Superior temporal gyrus (tissue), 1 donor: ENCODE measurements around the gene CLUH.

Experiments
- DNase-seq: peaks from one replicate; pipeline ENCODE4 v3.0.0-alpha.2; 2016; ENCODE audit errors: extremely low spot score

The CLUH gene, protein sequence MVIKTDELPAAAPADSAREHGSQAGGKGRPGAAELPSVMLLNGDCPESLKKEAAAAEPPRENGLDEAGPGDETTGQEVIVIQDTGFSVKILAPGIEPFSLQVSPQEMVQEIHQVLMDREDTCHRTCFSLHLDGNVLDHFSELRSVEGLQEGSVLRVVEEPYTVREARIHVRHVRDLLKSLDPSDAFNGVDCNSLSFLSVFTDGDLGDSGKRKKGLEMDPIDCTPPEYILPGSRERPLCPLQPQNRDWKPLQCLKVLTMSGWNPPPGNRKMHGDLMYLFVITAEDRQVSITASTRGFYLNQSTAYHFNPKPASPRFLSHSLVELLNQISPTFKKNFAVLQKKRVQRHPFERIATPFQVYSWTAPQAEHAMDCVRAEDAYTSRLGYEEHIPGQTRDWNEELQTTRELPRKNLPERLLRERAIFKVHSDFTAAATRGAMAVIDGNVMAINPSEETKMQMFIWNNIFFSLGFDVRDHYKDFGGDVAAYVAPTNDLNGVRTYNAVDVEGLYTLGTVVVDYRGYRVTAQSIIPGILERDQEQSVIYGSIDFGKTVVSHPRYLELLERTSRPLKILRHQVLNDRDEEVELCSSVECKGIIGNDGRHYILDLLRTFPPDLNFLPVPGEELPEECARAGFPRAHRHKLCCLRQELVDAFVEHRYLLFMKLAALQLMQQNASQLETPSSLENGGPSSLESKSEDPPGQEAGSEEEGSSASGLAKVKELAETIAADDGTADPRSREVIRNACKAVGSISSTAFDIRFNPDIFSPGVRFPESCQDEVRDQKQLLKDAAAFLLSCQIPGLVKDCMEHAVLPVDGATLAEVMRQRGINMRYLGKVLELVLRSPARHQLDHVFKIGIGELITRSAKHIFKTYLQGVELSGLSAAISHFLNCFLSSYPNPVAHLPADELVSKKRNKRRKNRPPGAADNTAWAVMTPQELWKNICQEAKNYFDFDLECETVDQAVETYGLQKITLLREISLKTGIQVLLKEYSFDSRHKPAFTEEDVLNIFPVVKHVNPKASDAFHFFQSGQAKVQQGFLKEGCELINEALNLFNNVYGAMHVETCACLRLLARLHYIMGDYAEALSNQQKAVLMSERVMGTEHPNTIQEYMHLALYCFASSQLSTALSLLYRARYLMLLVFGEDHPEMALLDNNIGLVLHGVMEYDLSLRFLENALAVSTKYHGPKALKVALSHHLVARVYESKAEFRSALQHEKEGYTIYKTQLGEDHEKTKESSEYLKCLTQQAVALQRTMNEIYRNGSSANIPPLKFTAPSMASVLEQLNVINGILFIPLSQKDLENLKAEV (N-terminal part only)

GRCh38 chr17:2711608-2712299 is at the start of gene CLUH:
Gene CLUH, minus strand, starts transcription at chr17:2711764. Its CDS starts 103 bp downstream, at chr17:2711661.
- peak; percentile 96 for DNase-seq

- no peak for DNase-seq
These were observed 47.3 kb upstream of the CLUH start for GRCh38 chr17:2758870-2759269.

- no peak for DNase-seq
These were observed 44.5 kb upstream of the CLUH start for GRCh38 chr17:2755891-2756724.

DNA sequence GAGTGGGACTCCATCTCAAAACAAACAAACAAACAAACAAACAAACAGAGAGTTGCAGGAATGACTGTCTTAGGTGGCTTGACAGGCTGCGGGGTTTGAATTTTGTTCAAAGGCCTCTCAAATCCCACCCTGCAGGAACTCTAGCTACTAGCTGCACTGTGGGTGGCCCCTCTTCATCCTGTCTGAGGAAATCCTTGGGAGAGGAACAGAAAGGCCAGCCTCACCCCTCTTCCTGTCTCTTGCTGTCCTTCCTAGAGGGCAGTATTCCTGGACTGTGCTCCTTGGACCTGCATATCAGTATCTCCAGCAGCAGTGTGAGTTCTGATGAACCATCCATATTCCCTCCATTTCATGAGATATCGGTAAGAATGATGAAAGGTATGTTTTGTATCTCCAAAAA is 39.9 kb upstream of the CLUH start:
- no peak for DNase-seq

DNA sequence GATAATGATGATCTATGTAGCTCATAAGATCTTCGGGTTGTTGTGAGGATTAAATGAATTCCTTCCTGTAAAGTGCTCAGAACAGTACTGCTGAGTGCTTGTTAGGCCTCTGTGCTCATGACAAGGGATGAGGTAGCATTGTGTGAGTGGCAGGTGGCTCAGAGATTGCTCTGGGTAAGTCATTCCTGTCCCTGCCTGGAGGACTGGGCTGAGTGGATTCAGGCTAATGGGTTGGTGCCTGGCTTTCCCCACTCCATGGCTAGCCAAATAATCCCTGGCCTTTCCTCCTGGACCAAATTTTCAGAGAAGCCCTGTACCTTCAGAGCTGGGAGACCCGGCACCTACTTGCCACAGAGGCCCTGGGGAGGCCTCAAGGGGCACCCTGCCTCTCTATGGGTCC is 39.2 kb upstream of the CLUH start:
- DNase-seq: no peak

- peak; percentile 52 for DNase-seq
These were observed 38.2 kb upstream of the CLUH start for GRCh38 chr17:2749784-2750181.

DNA sequence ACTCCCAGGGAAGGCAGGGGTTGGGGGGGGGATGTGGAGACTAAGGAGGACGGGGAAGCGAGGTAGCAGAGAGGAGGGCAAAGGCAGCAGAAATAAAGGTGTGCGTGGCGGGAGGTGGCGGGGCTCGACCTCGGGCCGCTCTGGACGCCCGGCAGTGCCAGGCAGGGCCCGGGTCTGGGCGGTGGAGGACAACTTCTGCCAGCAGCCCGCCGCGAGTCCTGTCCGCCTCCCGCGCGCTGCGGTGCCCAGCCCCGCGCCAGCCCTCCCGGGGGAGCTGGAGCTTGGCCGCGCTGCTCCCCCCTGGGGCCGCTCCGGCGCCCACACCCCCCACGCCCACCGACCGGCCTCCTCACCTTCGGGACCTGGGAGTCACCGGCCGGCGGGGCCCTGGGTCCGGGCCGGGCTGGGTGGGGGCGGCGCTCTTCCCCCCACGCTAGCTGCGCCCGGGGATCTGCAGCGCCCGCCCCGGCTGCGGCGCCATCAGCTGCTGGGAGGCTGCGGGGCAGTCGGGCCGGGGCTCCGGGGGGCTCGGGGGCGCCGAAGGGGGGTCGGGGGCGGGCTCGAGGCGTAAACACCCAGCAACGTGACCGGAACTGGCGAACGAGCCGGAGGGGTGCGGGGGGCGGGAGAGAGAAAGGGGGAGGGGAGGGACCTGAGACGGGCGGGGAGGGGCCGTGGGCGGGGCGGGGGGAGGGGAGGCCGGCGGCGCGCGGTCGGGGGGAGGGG is 37.7 kb upstream of the CLUH start, which contains the start of gene CCDC92B:
Gene CCDC92B (minus strand): TSS at position 595 of the 726 bp plus-strand sequence. CDS start 14,507 bp downstream, outside the sequence.
- DNase-seq: no peak

GRCh38 chr17:2745317-2746037 is 33.9 kb upstream of the CLUH start:
- peak; percentile 61 for DNase-seq

DNA sequence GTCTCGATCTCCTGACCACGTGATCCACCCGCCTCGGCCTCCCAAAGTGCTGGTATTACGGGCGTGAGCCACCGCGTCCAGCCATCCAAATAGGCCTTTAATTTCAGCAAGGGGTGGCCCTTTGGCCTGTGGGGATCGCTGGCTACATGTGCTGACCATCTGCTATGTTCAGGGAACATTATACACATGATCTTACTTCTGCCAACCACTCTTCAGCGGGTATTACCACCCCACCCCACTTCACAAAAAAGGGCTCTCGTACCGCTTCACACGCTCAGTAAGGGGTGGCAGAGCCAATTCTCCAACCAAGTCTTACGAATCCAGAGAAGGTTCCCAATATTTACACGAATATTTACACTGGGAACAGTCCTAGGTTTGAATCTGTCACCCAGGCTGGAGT is 26.1 kb upstream of the CLUH start:
- DNase-seq: no peak

GRCh38 chr17:2736956-2737355 is 25.4 kb upstream of the CLUH start:
- DNase-seq: no peak

- DNase-seq: no peak
These were observed 24.3 kb upstream of the CLUH start for GRCh38 chr17:2735896-2736295.

DNA sequence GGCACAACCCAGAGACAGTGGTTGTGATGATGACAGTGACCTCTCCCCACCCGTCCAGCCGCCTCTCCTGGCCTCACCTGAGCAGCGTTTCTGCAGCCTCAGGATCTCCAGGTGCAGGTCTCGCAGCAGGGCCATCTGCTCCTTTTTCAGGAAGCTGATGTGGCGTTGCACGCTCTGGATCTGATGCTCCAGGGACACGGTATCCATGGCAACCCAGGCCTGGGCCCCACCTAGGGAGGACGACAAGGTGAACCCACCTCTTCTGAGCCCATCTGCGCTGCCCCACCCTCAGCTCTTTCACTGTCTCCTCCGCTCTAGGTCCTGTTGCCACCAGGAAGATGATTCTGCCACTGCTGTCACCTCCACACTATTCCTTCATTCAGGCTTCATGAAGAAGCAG is 23.4 kb upstream of the CLUH start:
- no peak for DNase-seq

- DNase-seq: no peak
These were observed 20.2 kb upstream of the CLUH start for GRCh38 chr17:2731807-2732206.

DNA sequence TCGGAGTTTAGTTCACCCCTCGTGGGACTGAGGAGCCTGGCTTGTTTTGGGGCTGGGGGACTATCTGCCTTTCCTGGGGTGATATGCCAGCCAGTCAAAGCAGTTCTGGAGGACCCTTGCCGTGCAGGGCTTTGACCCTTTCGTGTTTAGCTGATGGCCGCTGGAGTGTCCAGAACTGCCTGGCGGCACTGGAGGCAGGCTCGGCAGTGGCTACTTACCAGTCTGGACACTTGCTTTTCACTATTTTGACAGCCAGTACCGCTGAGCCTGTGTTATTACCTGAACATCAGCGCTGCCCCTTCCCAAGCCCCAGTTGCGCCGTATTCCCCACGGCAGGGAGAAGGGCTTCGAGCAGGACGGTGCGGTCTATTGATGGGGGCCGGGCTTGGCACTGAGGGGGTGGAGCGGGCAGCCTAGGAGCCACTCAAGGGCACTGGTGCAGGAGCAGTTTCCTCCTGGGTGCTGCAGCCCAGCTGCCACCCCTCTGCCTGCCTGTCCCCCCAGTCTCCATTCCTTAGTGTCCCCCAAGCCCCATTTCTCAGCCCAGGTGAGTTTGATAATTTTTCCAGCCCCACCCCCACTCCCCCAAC is 19.3 kb upstream of the CLUH start:
- DNase-seq: no peak

DNA sequence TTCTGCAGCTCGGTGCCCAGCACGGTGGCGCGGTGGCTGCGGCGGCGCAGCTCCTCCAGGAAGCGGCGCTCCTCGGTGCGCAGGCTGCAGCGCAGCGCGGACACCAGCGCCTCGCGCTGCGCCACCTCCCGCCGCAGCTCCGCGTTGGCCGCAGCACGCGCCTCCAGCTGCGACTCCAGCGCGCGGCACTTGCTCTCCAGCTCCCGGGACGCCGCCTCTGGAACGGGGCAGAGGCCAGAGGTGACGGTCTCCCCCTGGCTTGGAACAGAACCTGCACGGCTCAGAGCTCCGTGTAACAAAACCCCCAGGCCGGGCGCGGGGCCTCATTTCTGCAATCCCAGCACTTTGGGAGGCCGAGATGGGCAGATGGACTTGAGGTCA is 13.2 kb upstream of the CLUH start:
- no peak for DNase-seq

DNA sequence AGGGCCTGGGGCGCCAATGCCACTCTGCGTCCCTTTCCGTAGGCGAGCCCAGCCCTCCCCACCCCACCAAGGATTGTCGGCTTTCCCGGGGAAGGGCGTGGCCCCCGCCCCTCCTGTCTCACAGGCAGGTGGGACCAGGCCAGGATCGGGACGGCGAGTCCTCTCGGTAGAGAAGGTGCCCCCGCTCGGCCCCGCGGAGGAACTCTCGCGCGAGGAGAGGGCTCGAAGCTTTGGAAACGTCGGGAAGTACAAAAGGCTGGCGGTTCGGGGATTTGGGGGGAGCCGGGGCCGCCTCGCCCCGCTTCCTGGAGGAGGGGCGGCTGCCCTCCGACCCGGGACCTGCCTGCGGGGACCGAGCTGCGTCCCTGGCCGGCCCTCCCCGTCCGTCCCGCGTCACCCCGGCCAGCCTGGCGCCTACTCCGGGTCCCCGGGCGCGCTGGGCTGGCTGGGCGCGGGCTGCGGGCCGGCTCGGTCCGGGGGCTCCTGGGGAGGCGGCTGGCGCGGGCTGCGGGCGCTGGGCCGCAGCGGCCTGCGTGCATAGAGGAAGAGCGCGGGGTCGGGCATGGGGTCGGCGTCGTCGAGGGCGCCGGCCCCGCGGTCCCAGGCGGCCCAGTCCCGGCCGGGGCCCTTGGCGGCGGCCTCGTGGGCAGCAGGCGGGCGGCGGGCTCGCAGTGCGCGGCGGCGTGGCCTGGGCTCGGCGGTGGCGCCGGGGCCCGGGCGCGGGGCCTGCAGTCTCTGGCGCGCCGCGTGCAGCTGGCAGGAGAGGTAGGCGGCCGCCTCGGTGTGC is 12.6 kb upstream of the CLUH start:
- no peak for DNase-seq

GRCh38 chr17:2723505-2723996 is 12.0 kb upstream of the CLUH start:
- DNase-seq: no peak

DNA sequence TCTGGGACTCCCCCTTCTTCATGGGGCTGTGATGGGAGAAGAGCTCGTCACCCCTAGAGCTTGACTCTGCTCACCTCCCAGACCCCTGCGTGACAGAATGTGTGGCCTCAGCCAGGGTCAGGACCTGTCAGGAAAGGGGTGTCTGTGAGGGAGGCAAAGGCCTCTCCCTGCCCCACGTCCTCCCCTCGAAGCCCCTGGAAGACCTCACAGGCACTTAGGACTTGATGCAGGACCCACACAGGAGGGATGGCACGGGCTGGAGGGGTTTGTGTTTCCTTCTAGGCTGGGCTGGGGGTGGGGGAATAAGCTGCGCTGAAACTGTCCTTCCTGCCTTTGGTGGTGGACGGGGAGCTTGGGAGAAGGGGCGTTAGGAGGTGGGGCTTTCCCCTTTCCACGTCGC is 11.0 kb upstream of the CLUH start:
- DNase-seq: no peak
